Epithelial cell of proximal tubule (primary cell): ENCODE measurements around the gene DOK7. TPM values are rescaled to one million over a fixed set of nuclear protein-coding genes. Genes with fewer than 3 reads are reported as not detected.

Source experiments
- DNase-seq: peaks from one replicate; pipeline ENCODE4 v3.0.0-alpha.2; 2011; ENCODE audit warnings: low read depth
- H3K4me3 ChIP-seq: 2 replicates; pipeline ENCODE4 v1.5.1; 2011; ENCODE audit warnings: low read depth, mild to moderate bottlenecking, low read length
- total RNA-seq: library from RNA; depleted of rRNA; stranded (reverse); fragments of >200 nt; gene quantifications from 2 replicates; pipeline ENCODE4 v1.2.3, GENCODE V29; 2015
- TF ChIP-seq, protein P1 (sequence below): conservative IDR thresholded peaks from 2 replicates; pipeline ENCODE4 v1.5.1; 2012; ENCODE audit warnings: low read depth, mild to moderate bottlenecking, low read length

DOK7 gene
- total RNA-seq, 1 donor from 2014 or later: 0.81 TPM

DNA sequence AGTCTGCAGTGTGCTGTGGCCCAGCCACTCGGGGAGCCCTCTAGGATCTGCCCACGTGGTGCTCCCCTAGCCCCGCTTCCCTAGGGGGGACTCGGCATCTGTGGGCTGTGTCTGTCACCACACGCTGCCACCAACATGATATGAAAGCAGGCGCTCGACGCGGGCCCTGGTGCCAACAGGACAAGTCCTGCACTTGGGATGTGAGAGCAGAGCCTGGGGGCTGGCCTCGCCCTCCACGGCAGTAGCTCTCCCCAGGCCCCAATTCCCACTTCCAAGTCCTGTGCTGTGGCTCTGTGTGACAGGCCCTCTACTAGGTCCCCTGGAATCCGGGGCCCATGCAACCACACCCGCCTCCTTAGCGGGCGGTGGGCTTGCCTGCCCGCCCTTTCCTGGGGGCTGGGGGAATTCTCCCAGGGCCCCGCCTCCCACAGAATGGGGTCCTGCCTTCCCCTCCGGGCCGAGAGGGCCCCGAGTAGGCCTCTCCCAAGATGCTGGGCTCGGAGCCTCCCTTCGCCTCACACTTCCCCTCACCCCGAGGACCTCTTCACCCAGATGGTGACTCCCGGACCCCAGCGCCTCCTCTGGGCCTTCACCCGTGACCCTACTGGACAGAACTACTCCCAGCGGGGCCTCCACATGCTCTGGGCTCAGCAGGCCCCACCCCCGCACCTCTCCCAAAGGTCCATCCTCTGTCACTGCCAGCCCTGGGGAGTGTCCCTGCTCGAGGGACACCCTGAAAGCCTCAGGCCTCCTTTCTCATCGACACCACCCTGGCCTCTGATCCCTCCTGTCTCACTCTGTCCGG is 57.9 kb downstream of the DOK7 start:
- TF ChIP-seq, protein P1, sequence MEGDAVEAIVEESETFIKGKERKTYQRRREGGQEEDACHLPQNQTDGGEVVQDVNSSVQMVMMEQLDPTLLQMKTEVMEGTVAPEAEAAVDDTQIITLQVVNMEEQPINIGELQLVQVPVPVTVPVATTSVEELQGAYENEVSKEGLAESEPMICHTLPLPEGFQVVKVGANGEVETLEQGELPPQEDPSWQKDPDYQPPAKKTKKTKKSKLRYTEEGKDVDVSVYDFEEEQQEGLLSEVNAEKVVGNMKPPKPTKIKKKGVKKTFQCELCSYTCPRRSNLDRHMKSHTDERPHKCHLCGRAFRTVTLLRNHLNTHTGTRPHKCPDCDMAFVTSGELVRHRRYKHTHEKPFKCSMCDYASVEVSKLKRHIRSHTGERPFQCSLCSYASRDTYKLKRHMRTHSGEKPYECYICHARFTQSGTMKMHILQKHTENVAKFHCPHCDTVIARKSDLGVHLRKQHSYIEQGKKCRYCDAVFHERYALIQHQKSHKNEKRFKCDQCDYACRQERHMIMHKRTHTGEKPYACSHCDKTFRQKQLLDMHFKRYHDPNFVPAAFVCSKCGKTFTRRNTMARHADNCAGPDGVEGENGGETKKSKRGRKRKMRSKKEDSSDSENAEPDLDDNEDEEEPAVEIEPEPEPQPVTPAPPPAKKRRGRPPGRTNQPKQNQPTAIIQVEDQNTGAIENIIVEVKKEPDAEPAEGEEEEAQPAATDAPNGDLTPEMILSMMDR: no peak
- H3K4me3 ChIP-seq: no peak overlapping the region
- DNase-seq: no peak

DNA sequence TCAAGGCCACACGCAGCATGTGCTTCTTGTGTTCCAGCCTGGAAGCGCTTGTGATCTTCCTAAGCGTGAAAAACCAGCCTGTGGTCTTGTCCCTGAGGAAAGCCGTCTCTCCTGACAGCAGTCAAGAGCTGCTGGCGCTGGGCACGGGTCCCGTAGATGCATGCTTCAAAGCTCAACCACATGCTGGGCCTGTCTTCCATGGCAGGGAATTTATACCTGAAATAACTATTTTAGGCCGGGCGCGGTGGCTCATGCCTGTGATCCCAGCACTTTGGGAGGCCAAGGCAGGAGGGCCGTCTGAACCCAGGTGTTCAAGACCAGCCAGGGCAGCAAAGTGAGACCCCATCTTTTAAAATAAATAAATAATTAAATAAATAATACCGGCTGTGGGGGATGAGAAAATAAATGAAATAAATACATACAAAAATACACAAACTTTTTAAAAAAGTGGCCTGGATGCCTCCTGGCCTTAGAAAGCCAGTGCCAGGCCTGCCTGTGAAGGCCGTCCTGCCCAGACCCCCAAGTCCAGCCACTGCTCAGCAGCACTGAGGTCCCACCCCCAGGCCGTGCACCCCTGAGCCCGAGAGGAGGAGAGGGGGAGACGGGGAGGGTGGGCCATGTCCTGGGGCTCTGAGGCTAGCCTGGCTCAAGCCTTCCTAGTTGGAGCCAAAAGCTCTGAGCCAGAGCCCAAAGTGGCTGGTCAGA is 58.7 kb downstream of the DOK7 start:
- no peak for DNase-seq
- no peak overlapping the region for H3K4me3 ChIP-seq
- TF ChIP-seq, protein P1: no peak

DNA sequence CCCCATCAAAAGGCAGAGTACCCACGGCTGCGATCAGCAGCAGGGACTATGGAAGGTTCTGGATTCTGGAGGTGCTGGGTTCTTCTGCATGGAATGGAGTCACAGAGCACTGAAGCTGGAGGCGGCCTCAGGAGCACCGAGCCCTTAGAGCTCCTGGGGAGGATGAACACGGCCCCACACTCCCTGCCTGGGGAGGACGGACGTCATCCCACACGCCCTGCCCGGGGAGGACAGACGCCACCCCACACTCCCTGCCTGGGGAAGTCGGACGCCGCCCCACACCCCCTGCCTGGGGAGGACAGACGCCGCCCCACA is 59.2 kb downstream of the DOK7 start:
- no peak overlapping the region for H3K4me3 ChIP-seq
- DNase-seq: no peak
- TF ChIP-seq, protein P1: no peak

DNA sequence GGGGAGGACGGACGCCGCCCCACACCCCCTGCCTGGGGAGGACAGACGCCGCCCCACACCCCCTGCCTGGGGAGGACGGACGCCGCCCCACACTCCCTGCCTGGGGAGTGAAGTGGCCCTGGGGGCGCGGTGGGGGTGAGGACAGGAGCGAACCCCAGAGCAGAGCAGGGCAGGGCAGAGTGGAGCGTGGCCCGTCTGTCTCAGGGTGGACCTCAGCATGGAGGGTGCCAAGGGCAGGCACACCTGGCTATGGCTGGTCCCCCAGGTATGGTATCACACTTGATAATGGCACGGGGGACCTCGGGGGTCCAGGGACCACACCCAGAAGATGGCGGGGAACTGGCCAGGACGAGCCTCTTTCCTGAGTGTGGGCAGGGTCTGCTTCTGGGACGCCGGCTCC is 59.5 kb downstream of the DOK7 start:
- no peak overlapping the region for H3K4me3 ChIP-seq

DNA sequence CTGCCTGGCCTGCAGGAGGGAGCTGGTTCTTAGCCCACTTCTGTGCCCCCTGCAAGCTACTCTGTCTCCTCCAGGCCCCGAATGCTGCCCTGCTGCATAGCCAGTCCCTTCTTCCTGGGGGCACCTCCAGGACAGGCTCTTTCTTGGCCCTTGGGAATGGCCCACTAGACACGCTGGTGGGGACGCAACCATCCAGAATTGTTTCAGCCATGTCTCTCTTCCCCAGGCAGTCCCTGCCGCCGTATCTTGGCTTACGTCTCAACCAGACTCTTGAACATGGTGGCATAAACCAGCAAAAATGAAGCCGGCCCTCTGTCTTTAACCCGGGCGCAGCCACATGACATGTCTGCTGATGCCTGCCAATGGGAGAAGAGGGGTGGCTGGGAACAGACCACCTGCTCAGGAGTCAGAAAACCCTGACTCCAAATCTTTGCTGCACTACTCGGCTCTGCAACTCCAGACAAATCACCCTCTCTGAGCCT is 60.1 kb downstream of the DOK7 start:
- no peak for DNase-seq
- TF ChIP-seq, protein P1: no peak
- no peak overlapping the region for H3K4me3 ChIP-seq

More for the DNA sequence above, 59.5 kb downstream of the DOK7 start:
- TF ChIP-seq, protein P1: no peak
- no peak for DNase-seq

DNA sequence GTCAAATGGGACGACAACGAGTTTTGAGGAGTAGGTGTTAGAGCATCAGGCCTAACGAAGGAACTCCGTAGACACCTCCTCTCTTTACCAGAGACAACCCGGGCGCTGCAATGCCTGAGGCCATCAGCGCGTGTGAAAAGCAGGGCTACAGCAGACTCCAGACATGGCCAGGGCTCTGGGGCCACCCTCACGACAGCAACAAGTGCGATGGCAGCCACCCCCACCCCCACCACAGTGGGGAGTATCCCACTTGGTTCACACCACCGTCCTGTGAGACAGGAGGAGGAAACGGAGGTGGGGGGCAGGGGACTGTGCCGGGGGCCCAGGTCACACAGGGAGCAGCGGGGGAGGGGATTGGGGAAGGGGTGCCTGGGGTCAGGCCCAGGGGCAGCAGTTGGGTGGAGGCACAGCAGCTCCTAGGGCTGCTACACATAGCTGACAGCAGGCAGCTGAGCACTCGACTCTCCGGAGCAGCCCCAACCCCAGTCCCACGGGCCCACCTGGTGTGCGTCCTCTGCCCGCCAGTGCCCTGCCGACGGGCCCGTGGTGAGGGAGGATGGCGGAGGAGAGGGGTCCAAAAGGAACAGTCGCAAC is 60.6 kb downstream of the DOK7 start:
- no peak for DNase-seq
- no peak overlapping the region for H3K4me3 ChIP-seq
- TF ChIP-seq, protein P1: no peak
